ENCODE measurements around the gene CARD8. TPM values are rescaled to one million over a fixed set of nuclear protein-coding genes. Genes with fewer than 3 reads are reported as not detected.
A peak's percentile ranks its signal among the peaks of the same experiment; 100 is the strongest.

Gene CARD8
- total RNA-seq, 2 experiments from 2014 or later: 109 TPM

GRCh38 chr19:48203794-48204628 is 51.7 kb downstream of the CARD8 start:
- Mint-ChIP-seq H3K27me3 (no peaks in the 10 kb centered on the region), H3K4me3 (no peak overlapping the region), H3K36me3 (ENCODE audit: low read depth) (peaks cover 17% of the 10 kb centered on the region), H3K4me1 (ENCODE audit: low read depth) (peaks cover 28% of the 10 kb centered on the region), H3K9me3 (no peaks in the 10 kb centered on the region), H3K27ac (no peak overlapping the region)
- intact Hi-C loops (cut with micrococcal nuclease): loop anchor here (5.0 kb wide), 1 partner anchor 53 kb away; the partner anchor contains the start of gene CARD8
- DNase-seq (peak; percentile 97), ATAC-seq (peak; percentile 99)
- TF ChIP-seq CTCF (IDR thresholded peaks at IDR 0.05): no peak
- CTCF ChIA-PET: interaction anchor here (0.6 to 4.0 kb wide), 16 partner anchors 10 to 130 kb away, joined by 3 to 32 read pairs (median 4); partner anchors contain the start of genes CARD8 and ZSWIM9
- POLR2A ChIA-PET: interaction anchor here (0.6 to 3.3 kb wide), 22 partner anchors 8 to 137 kb away, joined by 3 to 25 read pairs (median 4); partner anchors contain the start of genes CARD8, EMP3, LIG1 and ZSWIM9

GRCh38 chr19:48203222-48203793 is 52.4 kb downstream of the CARD8 start:
- POLR2A ChIA-PET: interaction anchor here (0.6 to 3.3 kb wide), 19 partner anchors 9 to 138 kb away, joined by 3 to 25 read pairs (median 5); partner anchors contain the start of genes CARD8, EMP3, LIG1 and ZSWIM9

GRCh38 chr19:48196933-48197665 is 58.6 kb downstream of the CARD8 start:
- Mint-ChIP-seq H3K9me3 (no peaks in the 10 kb centered on the region), H3K4me1 (ENCODE audit: low read depth) (peaks cover 7% of the 10 kb centered on the region), H3K27me3 (no peaks in the 10 kb centered on the region), H3K36me3 (ENCODE audit: low read depth) (peaks cover 6% of the 10 kb centered on the region), H3K27ac (no peak overlapping the region), H3K4me3 (no peak overlapping the region)
- DNase-seq (no peak), ATAC-seq (no peak)
- no peak for TF ChIP-seq CTCF (IDR thresholded peaks at IDR 0.05)
- ChIA-PET CTCF (no interaction called here), POLR2A (interaction anchor here (1.1 kb wide), 1 partner anchor 37 kb away, joined by 3 read pairs; no protein-coding TSS in a partner anchor)
- intact Hi-C loops (cut with micrococcal nuclease): no loop called here

More at GRCh38 chr19:48203222-48203793, 52.4 kb downstream of the CARD8 start:
- H3K27me3 Mint-ChIP-seq: no peaks in the 10 kb centered on the region
- DNase-seq (peak; percentile 55), ATAC-seq (no peak)
- TF ChIP-seq CTCF (IDR thresholded peaks at IDR 0.05): no peak
- CTCF ChIA-PET: interaction anchor here (0.6 to 4.0 kb wide), 16 partner anchors 9 to 131 kb away, joined by 3 to 32 read pairs (median 5); partner anchors contain the start of genes CARD8 and ZSWIM9
- H3K4me3 Mint-ChIP-seq: no peak overlapping the region
- H3K9me3 Mint-ChIP-seq: no peaks in the 10 kb centered on the region
- H3K4me1 Mint-ChIP-seq (ENCODE audit: low read depth): peaks cover 26% of the 10 kb centered on the region
- H3K36me3 Mint-ChIP-seq (ENCODE audit: low read depth): peaks cover 15% of the 10 kb centered on the region
- intact Hi-C loops (cut with micrococcal nuclease): loop anchor here (5.0 kb wide), 1 partner anchor 54 kb away; the partner anchor contains the start of gene CARD8
- H3K27ac Mint-ChIP-seq: no peak overlapping the region

GRCh38 chr19:48196321-48196763 is 59.4 kb downstream of the CARD8 start:
- intact Hi-C loops (cut with micrococcal nuclease): no loop called here
- DNase-seq: no peak
- Mint-ChIP-seq H3K36me3 (ENCODE audit: low read depth) (peaks cover 14% of the 10 kb centered on the region), H3K27me3 (no peaks in the 10 kb centered on the region), H3K27ac (no peak overlapping the region), H3K9me3 (no peaks in the 10 kb centered on the region), H3K4me3 (no peak overlapping the region), H3K4me1 (ENCODE audit: low read depth) (peaks cover 8% of the 10 kb centered on the region)
- ChIA-PET CTCF (no interaction called here), POLR2A (no interaction called here)
- no peak for TF ChIP-seq CTCF (IDR thresholded peaks at IDR 0.05)
- ATAC-seq: no peak

Data from activated CD8-positive, alpha-beta T cell treated with anti-CD3 and anti-CD28 coated beads for 36 hours (primary cell).